Measurements from ENCODE around the gene ZNF324.
"Not testable (repeated sequence)": the region's sequence is repeated elsewhere in the genome, so short reads cannot be mapped to it uniquely, and the experiment has no call there.

Gene ZNF324

DNA sequence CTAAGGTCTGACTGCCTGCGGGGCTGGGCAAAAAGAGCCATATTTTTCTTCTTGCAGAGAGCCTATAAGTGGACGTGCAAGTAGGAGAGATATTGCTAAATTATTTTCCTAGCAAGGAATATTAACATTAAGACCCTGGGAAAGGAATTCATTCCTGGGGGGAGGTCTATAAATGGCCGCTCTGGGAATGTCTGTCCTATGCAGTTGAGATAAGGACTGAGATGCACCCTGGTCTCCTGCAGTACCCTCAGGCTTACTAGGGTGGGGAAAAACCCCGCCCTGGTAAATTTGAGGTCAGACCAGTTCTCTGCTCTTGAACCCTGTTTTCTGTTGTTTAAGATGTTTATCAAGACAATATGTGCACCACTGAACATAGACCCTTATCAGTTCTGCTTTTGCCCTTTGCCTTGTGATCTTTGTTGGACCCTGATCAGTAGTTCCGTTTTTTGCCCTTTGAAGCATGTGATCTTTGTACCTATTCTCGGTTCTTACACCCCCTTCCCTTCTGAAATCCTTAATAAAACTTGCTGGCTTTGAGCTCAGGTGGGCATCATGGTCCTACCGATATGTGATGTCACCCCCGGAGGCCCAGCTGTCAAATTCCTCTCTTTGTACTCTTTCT, 40.8 kb downstream of the ZNF324 start:
- DNase-seq = not testable (repeated sequence)

DNA sequence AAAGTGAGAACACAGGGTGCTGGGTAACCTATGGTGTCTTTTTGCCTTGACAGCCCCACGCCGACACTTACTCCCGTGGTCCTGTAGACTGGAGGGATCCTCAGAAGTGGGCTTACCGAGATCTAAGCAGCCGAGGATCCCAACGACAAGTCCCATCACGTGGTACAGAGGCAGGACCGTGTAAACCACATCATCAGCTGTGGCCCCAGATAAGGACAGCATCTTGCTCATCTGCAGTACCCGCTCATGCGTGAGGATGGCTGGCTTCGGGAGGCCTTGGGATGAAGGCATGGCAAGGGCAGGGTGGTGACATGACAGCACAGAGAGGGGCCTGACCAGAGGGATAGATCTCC, 42.8 kb downstream of the ZNF324 start:
- peak; percentile 88 for DNase-seq

DNA sequence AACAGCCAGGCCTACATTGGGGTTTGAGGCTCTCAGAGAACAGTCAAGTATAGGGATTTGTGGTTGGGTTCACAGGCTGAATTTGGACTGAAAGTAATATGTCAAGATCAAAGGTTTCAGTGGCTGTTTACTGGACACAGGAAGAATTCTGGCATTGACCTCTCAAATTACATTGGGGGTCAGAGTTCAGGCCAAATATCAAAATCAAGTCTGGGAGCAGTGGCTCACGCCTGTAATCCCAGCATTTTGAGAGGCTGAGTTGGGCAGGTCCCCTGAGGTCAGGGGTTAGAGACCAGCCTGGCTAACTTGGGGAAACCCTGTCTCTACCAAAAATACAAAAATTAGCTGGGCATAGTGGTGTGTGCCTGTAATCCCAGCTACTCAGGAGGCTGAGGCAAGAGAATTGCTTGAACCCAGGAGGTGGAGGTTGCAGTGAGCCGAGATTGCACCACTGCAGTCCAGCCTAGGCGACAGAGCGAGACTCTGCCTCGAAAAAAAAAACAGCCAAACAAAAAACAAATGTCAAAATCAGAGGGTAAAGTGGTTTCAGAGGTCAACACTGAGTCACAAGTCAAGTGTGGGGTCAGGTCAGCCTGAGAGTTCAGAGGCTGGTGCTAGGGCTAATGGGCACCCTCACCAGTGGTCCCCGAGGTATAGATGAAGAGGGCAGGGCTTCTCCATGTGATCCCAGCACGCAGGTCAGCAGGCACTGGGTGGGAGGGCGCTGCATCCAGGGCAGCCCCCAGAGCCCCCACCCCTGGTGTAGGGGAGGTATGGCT, 43.4 kb downstream of the ZNF324 start:
- DNase-seq = no peak

DNA sequence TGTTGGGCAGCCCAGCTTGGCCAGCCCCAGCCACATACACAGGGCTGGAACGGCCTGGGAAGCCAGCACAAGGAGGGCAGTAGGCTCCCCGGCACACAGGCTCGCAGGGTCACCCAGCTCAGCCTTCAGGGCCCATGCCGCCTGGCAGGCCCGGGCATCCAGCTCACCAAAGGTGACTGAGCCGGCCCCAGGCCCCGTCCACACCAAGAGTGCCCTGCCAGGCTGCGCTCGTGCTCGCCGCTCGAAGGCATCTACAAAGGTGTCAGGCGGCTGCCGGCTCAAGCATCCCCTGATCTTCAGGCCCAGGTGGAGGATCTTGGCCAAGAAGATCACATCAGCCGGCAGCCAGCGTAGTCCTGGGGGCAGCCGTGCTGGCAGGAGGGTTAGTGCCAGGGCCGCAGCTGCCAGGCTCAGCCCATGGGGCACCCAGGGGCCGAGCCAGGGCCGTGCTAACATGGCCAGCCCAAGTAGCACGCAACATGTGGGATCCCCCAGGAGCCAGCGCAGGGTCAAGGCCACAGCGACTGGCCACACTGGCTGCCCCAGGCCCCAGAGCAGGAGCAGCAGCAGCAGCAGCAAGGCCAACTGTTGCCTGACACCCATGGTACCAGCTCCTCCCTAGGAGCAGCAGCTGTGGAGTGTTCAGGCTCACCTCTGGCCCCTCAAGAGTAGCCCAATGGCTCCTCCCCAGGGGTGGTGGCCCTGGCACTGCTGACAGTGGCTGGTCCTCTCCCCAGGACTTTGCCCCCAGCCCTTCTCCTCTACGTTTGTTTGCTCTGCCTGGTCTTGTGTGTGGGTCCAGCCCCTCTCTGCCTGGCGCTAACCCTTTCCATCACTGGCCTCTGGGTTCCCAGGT, 44.7 kb downstream of the ZNF324 start, which contains the start of gene SLC27A5:
Gene SLC27A5 (minus strand): TSS at position 640 of the 856 bp plus-strand sequence. CDS start 37 bp downstream, at position 603.
- DNase-seq = no peak

DNA sequence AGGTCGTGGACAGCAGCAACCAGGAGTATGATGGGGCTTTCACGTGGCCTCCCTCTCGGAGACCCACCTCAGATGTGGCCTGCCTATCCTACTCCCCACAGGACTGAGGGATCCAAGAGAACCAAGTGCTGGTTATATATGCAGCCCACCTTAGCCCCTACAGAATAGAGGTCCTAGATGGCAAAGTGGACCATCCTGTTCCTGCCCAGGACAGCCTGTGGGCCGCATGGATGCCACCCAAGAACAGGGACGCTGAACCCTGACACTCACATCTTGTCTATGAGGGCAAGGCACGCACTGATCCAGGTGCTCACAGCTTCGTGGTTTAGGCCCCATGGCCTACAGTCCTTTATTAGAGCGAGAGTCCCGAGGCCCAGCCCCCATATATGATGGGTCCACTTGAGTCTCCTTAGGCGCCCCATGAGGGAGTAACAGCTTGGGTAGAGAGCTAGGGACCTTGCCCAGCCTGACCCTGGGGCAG, 46.4 kb downstream of the ZNF324 start:
- DNase-seq = no peak

DNA sequence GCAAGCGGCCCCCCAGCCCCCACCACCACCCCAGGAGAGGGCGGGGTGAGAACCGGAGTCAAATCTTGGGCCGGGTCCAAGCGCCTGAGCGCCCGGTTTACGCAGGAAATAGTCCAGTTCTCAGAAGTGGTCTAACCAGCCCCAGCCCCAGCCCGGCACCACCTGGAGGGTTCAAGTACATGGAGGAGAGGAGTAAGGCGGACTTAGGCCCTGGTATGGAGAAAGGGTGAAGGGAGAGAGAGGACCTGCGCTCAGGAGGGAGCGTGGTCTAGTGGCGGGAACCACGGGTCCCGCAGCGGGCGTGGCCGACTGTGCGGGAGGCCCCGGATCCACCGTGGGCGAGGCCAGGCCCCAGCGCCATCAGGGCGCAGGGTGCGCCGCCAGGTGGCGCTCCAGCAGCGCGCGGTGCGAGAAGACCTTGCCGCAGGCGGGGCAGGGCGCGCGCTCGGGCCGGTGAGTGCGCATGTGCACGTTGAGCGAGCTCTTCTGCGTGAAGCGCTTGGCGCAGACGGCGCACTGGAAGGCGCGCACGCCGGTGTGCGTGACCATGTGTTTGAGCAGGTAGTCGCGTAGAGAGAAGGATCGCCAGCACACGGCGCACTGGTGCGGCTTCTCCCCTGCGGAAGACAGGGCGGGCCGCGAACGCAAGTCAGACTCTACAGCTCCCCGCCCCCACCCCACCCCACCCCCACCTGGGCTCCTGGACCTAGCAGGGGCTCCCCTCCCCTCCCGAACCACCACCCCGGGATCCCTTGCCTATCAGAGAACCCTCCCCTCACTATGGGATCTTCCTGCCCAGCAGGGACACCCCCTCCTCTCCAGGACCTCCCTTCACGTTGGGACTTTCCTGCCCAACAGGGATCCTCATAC, 47.0 kb downstream of the ZNF324 start:
- DNase-seq = peak; percentile 97

DNA sequence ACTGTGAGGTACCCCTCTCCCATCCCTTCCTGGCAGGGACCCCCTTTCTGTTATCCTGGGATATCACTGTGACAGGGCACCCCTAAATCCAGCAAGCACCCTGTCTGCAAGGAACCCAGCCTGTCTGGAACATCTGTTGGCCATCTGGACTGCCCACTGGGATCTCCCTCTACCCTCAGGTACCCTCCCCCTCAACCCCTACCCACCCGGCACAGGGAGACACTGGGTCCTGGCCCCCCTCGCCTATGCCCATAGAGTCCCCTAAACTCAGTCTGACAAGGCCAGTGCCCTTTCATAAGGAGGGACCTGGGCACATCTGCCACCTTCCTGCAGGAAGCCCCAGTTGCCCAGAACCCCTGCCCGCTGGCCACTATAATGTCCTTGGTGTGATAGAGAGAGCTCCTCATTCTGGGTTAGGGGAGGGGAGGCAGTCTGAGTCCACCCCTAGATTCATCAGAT, 47.7 kb downstream of the ZNF324 start:
- DNase-seq = no peak

DNA sequence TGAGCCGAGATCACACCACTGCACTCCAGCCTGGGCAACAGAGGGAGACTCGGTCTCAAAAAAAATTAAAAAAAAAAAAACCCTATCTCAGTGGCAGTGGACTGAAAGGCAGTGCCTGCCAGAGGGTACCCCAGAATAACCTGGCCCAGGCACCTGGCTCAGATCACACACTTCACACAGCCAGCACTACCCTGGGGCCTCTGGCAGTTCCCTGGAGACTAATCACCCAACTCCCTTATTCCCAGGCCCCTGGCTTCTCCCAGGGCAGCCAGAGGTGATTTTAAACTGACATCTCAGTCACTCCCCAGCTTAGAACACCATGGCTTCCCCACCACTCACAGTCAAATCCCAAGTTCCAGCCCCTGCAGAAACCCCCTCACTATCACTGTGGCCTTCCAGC, 48.4 kb downstream of the ZNF324 start:
- DNase-seq = no peak

DNA sequence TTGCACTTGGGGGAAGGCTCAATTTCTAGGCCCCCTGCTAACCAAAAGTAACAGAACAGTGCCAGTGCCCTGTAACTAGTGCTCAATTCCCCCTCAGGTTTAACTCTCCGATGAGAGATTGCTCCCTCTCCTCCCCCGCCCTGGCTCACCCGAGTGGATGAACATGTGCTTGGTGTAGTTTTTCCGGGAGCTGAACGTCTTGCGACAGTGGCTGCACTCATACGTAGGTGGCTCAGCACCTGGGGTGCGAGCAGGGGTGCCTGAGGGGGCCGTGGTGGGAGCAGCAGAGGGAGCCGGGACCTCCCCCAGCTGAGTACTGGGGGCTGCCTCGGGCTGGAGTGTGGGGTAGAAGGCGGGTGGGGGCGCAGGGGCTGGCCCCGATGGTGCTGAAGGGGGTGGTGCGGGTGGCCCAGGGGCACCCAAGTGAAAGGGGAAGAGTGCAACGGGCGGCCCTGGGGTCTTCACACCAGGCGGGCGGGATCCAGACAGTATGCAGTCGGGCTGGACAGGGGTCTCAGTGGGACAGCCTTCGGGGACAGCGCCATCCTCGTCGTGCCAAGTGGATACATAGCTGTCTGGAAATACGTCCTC, 49.5 kb downstream of the ZNF324 start:
- no peak for DNase-seq

DNA sequence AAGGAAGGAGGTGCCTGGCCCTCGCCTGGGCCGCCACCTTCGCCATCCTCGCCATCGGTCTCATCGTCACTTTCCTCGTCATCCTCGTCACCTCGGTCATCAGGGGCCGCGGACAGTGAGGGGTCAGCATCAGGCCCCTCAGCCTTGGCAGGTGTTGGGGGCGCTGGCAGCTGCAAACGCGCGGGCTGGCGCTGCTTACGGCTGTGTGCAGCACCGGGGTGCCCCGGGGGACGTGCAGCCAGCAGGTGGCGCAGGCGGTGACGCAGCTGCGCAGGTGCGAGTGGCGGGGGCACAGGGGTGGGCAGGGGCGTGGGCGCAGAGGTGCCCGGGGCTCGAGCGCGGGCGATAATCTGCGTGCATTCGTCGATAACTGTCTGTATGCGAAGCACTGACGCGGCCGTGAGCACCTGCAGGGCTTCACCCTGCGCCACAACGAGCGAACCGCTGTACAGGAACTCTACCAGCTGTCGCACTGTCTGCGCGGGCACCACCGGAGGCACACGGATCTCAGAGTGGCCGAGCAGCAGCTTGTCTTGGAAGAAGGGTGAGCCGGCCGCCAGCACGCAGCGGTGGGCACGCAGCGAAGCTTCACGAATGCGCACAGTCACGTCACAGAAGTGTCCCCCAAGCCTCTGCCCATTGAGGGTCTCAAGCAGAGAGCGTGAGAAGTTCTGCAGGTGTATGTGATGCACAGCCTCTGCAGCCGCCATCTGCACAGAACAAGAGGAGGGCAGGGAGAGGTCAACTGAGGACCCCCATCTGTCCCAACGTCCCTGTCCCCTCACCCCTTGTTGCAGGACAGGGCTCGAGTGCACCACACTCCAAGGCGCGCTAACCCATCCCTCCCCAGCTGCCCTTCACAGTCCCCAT, 50.3 kb downstream of the ZNF324 start:
- DNase-seq = no peak

DNA sequence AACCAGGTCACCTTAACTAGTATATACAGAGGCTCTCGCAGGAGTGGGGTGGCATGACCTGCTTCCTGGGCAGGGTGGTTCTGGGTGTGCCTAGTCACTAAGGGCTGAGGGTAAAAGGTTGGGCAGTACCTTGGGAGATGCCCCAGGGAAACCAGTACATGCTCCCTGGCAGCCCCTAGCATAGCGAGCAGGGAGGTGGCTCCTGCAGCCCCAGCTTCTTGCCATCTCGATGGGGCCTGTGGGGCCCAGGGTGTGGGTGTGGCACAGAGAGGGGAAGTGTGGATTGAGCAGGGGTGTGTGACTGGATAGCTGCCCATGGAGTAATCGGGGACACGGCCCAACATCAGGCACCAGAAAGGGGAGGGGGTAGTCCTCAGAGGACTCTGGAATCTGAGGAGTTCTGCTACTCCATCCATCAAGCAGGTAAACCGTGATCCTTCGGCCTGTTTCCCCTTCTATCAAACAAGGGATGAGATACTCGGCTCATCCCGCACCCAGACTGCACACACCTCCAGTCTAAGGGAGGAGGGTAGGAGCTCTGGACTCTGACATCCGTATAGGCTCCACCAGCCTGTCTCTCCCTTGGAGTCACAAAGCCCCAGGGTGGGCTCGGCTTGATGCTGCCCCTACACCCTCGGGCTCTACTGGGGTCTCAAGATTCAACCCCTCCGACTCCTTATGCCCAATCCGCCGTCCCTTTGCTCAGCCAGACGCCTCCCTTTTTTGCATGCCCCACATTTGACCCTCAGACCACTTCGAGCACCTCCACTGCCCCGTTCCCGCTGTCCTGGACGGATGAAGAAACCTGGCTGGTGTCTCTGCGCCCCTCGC, 51.6 kb downstream of the ZNF324 start:
- peak; percentile 84 for DNase-seq

DNA sequence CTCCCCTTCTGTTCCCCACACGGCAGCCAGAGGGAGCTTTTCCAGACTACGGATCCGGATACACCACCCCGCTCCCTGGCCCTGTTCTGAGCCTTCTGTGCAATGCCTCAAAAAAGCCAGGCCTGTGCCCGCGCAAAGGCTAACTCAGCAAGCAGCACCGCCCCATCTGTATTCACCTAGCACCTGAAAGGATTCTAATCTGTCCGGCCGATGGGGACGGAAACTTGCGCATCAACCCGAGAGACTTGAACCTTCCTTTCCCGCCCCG, 52.1 kb downstream of the ZNF324 start:
- peak; percentile 90 for DNase-seq

DNA sequence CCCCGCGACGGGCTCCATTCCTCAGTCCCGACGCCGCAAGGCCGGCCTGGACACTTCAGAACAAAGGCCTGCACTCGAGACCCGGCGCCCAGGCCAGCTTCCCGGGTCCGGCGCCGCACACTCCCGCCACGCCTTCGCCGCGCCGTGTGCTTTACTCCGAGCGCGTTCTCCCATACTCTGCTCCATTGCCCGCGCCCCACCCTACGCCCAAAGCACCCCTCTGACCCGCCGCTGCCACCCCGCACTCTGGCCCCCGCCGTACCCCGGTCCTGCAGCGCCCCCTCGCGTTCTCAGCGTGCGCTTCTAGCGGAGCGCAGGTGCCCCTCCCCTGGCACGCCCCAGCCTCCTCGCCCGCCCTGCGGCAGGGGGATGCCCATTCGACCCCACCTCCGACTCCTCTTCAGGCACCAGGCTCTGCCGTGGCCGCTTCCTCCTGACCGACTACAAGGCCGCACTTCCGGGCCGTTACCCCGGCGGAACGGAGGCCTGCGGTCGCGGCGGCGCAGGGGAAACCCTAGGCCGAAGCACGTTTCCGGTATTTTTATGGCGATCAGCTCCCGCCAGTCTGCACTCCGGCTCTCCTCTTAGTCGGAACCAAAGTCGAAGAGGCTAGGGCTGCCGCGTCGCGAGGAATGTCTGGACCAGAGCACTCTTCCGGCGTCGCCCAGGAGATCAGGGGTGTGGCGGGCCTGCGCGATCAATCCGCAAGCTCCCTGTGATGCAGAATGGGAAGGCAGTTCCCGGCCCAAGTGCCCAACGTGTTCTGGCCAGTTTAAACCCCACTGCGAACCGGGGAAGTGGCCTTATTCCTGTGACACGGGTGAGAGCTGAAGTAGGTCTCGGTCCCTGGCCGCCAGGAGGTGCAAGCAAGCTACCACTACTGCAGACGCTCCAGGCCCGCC, 52.7 kb downstream of the ZNF324 start, which contains the start of gene ZBTB45:
Gene ZBTB45 (minus strand): TSS at position 456 of the 902 bp plus-strand sequence. CDS start 2,137 bp downstream, outside the sequence.
- peak; percentile 98 for DNase-seq

DNA sequence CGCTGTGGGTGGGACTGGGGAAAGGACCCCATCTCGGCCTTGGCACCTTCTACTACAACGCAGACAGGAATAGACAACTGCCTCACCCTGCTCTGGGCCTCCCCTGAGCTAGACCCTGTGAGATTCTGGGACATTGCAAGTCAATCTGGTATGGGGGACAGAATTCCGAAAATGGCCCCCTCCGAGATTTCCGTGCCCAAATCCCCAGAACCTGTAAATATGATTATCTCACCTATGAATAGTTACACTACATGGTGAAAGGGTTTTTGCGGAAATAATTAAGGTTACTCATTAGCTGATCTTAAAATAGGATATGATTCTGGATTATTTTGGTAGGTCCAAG, 53.3 kb downstream of the ZNF324 start:
- DNase-seq = no peak

DNA sequence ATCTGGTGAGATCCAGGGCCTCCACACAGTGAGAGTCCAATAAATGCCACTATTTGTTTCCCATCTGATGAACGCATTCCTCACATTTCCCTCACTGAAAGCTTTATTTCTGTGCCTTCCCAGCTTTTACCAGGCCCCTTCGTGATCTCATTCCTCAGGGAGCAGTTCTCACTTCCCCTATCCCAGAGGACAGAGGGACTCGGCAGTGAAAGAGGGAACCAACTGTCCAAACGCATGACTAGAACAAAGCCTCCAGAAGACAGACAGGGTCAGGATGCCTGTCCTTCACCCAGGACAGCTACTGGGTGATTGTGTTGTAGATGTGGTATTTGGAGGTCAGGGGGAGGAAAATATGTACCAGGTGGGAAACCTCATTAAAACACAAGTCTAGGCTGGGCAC, 54.8 kb downstream of the ZNF324 start:
- DNase-seq = no peak

DNA sequence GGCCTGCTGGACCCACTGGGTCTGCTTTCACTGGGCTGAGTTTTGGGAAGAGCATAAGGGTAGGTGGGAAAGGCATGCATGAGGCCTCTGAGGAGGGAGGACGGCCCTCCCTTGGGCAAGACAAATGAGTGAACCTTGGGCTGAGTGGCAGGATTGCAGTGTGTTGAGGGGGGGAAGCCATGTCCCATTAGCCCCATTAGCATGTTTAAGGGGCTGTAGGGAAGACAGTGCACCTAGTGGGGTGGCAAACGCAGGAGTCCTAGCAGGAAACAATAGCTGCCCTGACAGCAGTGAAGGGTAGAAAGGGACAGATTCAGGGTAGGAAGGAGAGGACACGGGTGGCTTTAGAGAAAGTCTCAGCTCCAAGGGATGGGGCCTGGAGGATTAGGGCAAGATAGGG, 55.8 kb downstream of the ZNF324 start:
- DNase-seq = no peak

Data from hematopoietic multipotent progenitor cell treated with erythropoietin and hydrocortisone succinate and interleukin-3 and kit ligand, for 4 days (in vitro differentiated cells).